Measurements from ENCODE around the gene BRSK2. TPM values are rescaled to one million over a fixed set of nuclear protein-coding genes. Genes with fewer than 3 reads are reported as not detected.

The BRSK2 gene
- total RNA-seq, 1 donor from 2014 or later, result 1.0 TPM

DNA sequence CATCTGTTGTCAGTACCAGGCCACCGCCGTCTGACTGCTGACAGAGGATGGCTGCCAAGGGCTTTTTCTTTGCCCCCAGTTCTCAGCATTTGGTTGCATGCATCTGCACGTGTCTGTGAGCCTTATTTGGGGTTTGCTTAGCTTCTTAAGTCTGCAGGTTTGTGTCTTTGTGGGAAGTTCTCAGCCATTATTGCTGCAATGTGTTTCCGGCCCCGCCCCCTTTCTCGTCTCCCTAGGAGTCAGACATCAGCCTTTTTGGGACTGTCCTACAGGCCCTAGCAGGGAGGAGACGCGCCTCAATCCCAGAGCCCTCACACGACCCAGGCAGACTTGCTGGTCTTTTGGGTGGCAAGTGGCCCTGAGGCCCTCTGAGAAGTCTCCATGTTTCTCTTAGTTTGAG, 88.8 kb downstream of the BRSK2 start:
- H3K36me3 ChIP-seq (ENCODE audit: control insufficient read depth in 3 of 3, insufficient read depth in 3 of 3, low read length in 3 of 3), result peaks cover 40 to 51% (median 44%) of the 10 kb centered on the region in 3 donors
- no peaks in the 10 kb centered on the region for H3K27me3 ChIP-seq (ENCODE audit: control insufficient read depth in 3 of 3, insufficient read depth in 3 of 3, low read length in 3 of 3)
- no peaks in the 10 kb centered on the region for H3K9me3 ChIP-seq (ENCODE audit: control insufficient read depth in 3 of 3, low read length in 3 of 3)
- H3K4me3 ChIP-seq (ENCODE audit: low read length in 3 of 3), result no peak overlapping the region
- peaks cover 27 to 41% (median 41%) of the 10 kb centered on the region in 3 donors for H3K4me1 ChIP-seq (ENCODE audit: control insufficient read depth in 3 of 3, insufficient read depth in 3 of 3, low read length in 3 of 3)
- no peak overlapping the region for H3K27ac ChIP-seq (ENCODE audit: low read depth, low read length)
- H3K9ac ChIP-seq (ENCODE audit: low read depth in 1 of 3, low read length in 3 of 3), result no peak overlapping the region

DNA sequence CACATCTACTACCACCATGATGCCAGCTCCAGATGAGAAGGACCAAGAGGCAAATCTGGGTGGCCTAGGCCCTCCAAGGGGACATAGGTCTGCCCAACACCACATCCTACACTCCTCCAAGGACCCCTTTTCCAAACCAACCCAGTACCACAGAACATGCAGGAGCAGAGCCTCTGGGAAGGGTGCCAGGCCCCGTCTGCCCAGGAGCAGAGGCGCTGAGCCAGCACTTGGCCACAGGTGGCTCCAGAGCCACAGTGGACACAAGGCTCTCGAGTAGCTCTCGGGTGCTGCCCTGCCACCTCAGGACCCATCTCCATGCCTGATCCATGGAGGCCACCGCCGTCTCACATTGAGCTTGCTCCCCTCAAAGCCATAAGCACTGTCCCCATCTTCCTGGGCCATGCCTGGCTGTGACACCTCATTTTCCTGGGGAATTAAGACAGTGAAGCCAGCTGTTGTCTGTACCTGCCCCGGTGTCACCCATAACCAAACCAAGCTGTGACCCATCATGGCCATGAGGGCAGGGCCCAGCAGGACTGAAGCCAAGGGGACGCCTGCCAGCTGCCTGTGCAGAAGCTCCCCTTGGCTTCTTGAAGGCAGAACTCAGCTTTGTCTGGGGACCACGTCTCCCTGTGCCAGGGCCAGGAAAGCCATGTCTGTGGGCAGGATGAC, 89.4 kb downstream of the BRSK2 start:
- Histone ChIP-seq H3K27ac (ENCODE audit: low read depth, low read length) (no peak overlapping the region), H3K4me1 (ENCODE audit: control insufficient read depth in 3 of 3, insufficient read depth in 3 of 3, low read length in 3 of 3) (peaks cover 33 to 47% (median 47%) of the 10 kb centered on the region in 3 donors), H3K27me3 (ENCODE audit: control insufficient read depth in 3 of 3, insufficient read depth in 3 of 3, low read length in 3 of 3) (no peaks in the 10 kb centered on the region), H3K36me3 (ENCODE audit: control insufficient read depth in 3 of 3, insufficient read depth in 3 of 3, low read length in 3 of 3) (peaks cover 36 to 45% (median 44%) of the 10 kb centered on the region in 3 donors), H3K4me3 (ENCODE audit: low read length in 3 of 3) (no peak overlapping the region), H3K9me3 (ENCODE audit: control insufficient read depth in 3 of 3, low read length in 3 of 3) (no peaks in the 10 kb centered on the region), H3K9ac (ENCODE audit: low read depth in 1 of 3, low read length in 3 of 3) (no peak overlapping the region)

DNA sequence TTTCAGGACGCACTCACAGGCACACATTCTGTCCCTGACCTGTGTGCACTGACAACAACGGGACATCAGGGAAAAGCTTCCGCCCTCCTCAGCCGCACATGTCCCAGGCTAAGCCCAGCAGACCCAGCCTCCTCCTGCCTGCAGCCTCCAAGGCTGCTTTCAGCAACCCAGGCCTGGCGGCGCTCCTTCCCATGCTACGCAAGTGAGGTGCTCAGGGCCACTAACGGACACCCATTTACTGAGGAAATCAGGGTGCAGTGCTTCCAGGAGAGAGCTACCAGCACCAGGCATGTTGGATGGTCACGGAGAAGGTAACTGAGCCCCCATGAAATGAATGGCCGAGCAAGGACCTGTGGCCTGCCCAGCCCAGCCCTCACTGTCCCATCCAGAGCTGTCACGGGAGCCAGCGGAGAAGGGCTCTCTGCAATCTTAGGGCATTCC, 90.0 kb downstream of the BRSK2 start:
- H3K4me1 ChIP-seq (ENCODE audit: control insufficient read depth in 3 of 3, insufficient read depth in 3 of 3, low read length in 3 of 3), result peaks cover 39 to 53% (median 52%) of the 10 kb centered on the region in 3 donors
- H3K9ac ChIP-seq (ENCODE audit: low read depth in 1 of 3, low read length in 3 of 3), result no peak overlapping the region
- no peaks in the 10 kb centered on the region for H3K27me3 ChIP-seq (ENCODE audit: control insufficient read depth in 3 of 3, insufficient read depth in 3 of 3, low read length in 3 of 3)
- H3K36me3 ChIP-seq (ENCODE audit: control insufficient read depth in 3 of 3, insufficient read depth in 3 of 3, low read length in 3 of 3), result peaks cover 36 to 45% (median 43%) of the 10 kb centered on the region in 3 donors
- H3K9me3 ChIP-seq (ENCODE audit: control insufficient read depth in 3 of 3, low read length in 3 of 3), result no peaks in the 10 kb centered on the region
- no peak overlapping the region for H3K4me3 ChIP-seq (ENCODE audit: low read length in 3 of 3)
- H3K27ac ChIP-seq (ENCODE audit: low read depth, low read length), result no peak overlapping the region

DNA sequence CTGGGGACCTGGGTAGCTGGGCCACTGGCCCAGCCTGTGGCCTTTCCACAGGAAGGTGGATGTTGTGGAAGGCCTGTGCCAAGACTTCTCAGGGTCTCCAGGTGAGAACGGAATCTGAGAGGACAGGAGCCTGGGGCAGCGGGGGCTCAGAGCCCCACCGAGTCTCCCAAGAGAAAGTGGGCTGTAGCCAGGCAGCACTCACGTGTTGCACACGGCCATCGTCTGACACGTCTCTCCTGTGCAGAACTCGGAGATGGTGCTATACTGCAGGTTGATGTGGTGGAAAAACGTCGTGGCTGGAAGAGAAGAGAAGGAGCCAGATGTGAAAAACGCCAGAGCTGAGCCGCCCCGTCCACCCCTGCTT, 90.4 kb downstream of the BRSK2 start:
- Histone ChIP-seq H3K27ac (ENCODE audit: low read depth, low read length) (no peak overlapping the region), H3K4me1 (ENCODE audit: control insufficient read depth in 3 of 3, insufficient read depth in 3 of 3, low read length in 3 of 3) (peaks cover 43 to 57% (median 57%) of the 10 kb centered on the region in 3 donors), H3K4me3 (ENCODE audit: low read length in 3 of 3) (no peak overlapping the region), H3K9ac (ENCODE audit: low read depth in 1 of 3, low read length in 3 of 3) (no peak overlapping the region), H3K36me3 (ENCODE audit: control insufficient read depth in 3 of 3, insufficient read depth in 3 of 3, low read length in 3 of 3) (peaks cover 36 to 45% (median 40%) of the 10 kb centered on the region in 3 donors), H3K27me3 (ENCODE audit: control insufficient read depth in 3 of 3, insufficient read depth in 3 of 3, low read length in 3 of 3) (no peaks in the 10 kb centered on the region), H3K9me3 (ENCODE audit: control insufficient read depth in 3 of 3, low read length in 3 of 3) (no peaks in the 10 kb centered on the region)

DNA sequence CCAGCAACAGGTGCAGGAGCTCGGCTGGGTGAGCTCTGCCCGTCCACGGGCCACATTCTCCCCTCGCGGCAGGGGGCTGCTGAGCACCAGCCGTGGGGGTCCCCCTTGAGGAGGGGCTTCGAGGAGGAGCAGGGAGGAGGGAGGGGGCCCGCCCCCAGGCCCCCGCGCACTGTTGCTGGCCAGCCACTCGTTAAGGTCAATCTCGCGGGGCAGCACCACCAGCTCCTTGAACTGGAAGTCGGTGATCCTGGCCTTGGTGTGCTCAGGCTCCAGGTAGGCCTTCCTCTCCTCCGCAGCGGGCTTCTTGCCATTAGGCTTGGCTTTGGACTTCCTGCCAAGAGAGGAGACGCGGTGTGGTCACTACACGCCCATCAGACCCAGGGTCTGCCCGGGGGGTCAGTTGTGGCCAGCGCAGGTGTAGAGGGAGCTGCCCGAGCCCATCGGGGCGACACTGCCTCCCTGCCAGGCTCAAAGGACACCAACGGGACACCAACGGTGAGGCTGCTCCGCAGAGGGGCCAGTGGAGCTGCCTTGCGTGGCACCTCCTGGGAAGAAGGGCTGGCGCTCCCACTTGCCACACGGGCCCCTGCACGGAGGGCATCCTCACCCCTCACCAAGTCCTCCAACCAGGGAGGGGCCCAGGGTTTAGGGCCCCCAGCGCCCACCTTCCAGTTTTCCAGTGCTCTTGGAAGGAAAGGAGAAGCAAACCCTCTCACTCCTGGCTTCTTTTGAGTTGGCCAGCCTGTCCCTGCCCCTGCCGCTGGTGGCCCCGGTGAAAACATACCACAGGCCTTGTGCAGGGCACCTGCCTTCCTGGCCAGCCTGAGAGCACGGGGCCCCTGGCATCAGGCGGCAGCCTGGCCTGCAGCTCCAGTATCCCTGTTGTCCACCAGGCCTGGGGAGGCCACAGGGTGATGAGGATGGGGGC, 91.1 kb downstream of the BRSK2 start:
- Histone ChIP-seq H3K4me1 (ENCODE audit: control insufficient read depth in 3 of 3, insufficient read depth in 3 of 3, low read length in 3 of 3) (peaks cover 46 to 64% (median 64%) of the 10 kb centered on the region in 3 donors), H3K9ac (ENCODE audit: low read depth in 1 of 3, low read length in 3 of 3) (peak overlapping the region in 1 of 3 donors; percentile 40), H3K27ac (ENCODE audit: low read depth, low read length) (no peak overlapping the region), H3K36me3 (ENCODE audit: control insufficient read depth in 3 of 3, insufficient read depth in 3 of 3, low read length in 3 of 3) (peaks cover 30 to 38% (median 35%) of the 10 kb centered on the region in 3 donors), H3K4me3 (ENCODE audit: low read length in 3 of 3) (no peak overlapping the region), H3K9me3 (ENCODE audit: control insufficient read depth in 3 of 3, low read length in 3 of 3) (no peaks in the 10 kb centered on the region), H3K27me3 (ENCODE audit: control insufficient read depth in 3 of 3, insufficient read depth in 3 of 3, low read length in 3 of 3) (no peaks in the 10 kb centered on the region)

DNA sequence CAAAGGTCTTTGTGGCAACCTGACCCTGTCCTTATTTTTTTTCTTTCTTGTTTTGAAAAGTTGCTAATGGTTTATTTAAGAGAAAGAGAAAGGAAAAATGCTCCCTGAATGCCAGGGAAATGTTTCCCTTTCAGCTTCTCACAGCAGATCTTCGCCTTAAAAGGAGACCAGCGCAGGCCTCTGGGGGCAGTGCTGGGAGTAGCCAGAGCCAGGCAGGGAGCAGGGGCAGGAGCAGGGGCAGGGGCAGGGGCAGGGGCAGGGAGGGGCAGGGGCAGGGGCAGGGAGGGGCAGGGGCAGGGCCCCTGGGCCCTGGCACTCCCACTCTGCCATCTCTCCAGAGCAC, 91.7 kb downstream of the BRSK2 start:
- no peak overlapping the region for H3K4me3 ChIP-seq (ENCODE audit: low read length in 3 of 3)
- peaks cover 29 to 34% (median 30%) of the 10 kb centered on the region in 3 donors for H3K36me3 ChIP-seq (ENCODE audit: control insufficient read depth in 3 of 3, insufficient read depth in 3 of 3, low read length in 3 of 3)
- peak overlapping the region in 1 of 3 donors; percentile 16 for H3K9ac ChIP-seq (ENCODE audit: low read depth in 1 of 3, low read length in 3 of 3)
- H3K9me3 ChIP-seq (ENCODE audit: control insufficient read depth in 3 of 3, low read length in 3 of 3), result no peaks in the 10 kb centered on the region
- no peaks in the 10 kb centered on the region for H3K27me3 ChIP-seq (ENCODE audit: control insufficient read depth in 3 of 3, insufficient read depth in 3 of 3, low read length in 3 of 3)
- peak overlapping the region; percentile 60 for H3K27ac ChIP-seq (ENCODE audit: low read depth, low read length)
- peaks cover 52 to 70% (median 70%) of the 10 kb centered on the region in 3 donors for H3K4me1 ChIP-seq (ENCODE audit: control insufficient read depth in 3 of 3, insufficient read depth in 3 of 3, low read length in 3 of 3)

DNA sequence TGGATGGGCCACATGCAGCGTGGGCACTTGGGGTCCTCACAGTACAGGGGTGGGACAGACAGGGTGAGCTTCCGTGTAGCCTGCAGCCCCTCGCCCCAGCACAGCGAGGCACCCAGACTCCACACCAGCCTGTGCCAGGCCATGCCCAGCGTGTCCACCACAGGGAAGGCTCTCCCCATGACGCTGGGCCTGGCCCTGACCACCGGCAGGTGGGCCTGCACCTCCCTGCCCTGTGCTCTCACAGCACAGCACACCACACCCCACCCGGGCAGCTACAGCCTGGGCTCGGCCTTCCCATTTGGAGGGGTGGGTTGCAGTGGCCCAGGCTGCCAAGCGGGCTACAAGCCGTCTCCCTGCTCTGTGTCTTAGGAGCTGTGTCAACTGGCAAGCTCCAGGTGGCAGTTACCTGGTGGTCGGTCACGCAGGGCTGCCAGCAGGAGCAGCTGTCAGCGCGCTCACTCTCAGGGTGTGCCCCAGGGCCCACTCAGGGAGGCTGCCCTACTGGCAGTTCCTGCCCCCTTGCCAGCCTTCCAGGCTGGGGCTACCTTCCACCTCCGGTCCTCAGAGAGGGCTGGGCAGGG, 92.2 kb downstream of the BRSK2 start:
- peak overlapping the region in 1 of 3 donors; percentile 35 for H3K4me3 ChIP-seq (ENCODE audit: low read length in 3 of 3)
- peaks cover 55 to 74% (median 72%) of the 10 kb centered on the region in 3 donors for H3K4me1 ChIP-seq (ENCODE audit: control insufficient read depth in 3 of 3, insufficient read depth in 3 of 3, low read length in 3 of 3)

DNA sequence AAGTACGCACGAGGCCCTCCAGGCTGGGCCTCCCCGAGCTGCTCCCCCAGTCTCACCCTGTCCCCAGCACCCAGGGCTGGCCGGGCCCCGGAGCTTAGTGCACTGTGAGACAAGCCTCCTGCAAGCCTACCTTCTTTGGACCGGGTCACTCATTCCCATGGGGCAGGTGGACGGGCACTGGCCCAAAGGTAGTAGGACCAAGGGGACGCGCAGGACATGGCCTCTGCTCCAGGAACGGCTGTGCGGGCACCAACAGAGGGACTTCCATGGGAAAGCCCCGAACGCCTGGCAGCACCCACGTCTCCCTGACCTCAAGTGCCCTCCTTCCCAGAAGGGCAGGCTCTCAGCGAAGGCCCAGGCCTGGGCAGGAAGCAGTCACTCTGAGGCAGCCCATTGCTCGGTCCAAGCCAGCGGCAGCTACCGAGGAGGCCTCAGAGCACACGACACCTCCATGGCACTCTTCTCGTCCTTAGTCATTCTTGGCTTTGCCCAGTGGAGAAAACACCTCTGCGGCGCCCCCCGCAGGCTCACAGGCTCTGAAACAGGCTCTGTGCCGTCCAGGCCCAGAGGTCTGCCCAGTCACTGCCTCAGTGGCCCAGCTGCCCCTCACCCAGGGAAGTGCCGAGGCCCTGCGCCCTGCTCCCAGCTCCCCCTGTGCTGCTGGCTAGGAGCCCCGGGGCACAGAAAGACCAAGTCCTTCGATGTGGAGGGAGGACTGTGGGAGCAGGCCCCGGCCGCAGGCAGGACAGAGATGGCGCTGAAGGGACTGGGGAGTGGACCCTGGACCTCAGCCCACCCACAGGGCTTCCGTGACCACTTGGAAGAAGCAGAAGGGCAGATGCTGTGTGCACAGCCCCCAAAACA, 93.1 kb downstream of the BRSK2 start:
- H3K27me3 ChIP-seq (ENCODE audit: control insufficient read depth in 3 of 3, insufficient read depth in 3 of 3, low read length in 3 of 3), result no peaks in the 10 kb centered on the region
- H3K9ac ChIP-seq (ENCODE audit: low read depth in 1 of 3, low read length in 3 of 3), result peak overlapping the region; percentile 43 to 74 (median 62)
- no peaks in the 10 kb centered on the region for H3K9me3 ChIP-seq (ENCODE audit: control insufficient read depth in 3 of 3, low read length in 3 of 3)
- H3K27ac ChIP-seq (ENCODE audit: low read depth, low read length), result peak overlapping the region; percentile 60
- peaks cover 21 to 22% (median 21%) of the 10 kb centered on the region in 3 donors for H3K36me3 ChIP-seq (ENCODE audit: control insufficient read depth in 3 of 3, insufficient read depth in 3 of 3, low read length in 3 of 3)
- peak overlapping the region in 2 of 3 donors; percentile 20 to 45 for H3K4me3 ChIP-seq (ENCODE audit: low read length in 3 of 3)
- H3K4me1 ChIP-seq (ENCODE audit: control insufficient read depth in 3 of 3, insufficient read depth in 3 of 3, low read length in 3 of 3), result peaks cover 61 to 83% (median 81%) of the 10 kb centered on the region in 3 donors

More for the DNA sequence above, 92.2 kb downstream of the BRSK2 start:
- Histone ChIP-seq H3K36me3 (ENCODE audit: control insufficient read depth in 3 of 3, insufficient read depth in 3 of 3, low read length in 3 of 3) (peaks cover 27 to 30% (median 29%) of the 10 kb centered on the region in 3 donors), H3K9ac (ENCODE audit: low read depth in 1 of 3, low read length in 3 of 3) (peak overlapping the region in 1 of 3 donors; percentile 74), H3K27ac (ENCODE audit: low read depth, low read length) (peak overlapping the region; percentile 60), H3K9me3 (ENCODE audit: control insufficient read depth in 3 of 3, low read length in 3 of 3) (no peaks in the 10 kb centered on the region), H3K27me3 (ENCODE audit: control insufficient read depth in 3 of 3, insufficient read depth in 3 of 3, low read length in 3 of 3) (no peaks in the 10 kb centered on the region)

DNA sequence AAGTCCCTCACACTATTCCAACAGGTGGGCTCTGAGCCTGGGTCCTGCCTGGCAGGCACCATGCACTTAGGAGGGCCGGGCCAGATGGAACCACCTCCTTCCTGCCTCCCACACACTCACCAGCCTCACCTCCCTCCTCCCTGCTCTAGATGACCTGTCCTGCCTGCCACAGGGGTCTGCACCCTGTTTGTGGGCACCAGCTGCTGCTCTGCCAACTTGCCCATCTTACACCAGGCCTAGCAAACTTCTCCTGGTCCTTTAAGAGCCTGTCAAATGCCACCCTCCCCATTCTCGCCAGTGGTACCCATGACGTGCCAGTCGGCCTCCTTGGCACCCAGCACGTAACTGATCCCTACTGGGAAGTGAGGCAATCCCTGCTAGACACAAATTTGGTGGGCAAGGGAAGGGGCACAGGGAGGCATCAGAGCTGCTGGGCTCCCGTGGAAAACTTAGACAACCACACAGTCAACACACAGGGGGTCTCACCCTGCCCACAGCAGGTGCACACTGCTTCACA, 93.8 kb downstream of the BRSK2 start:
- Histone ChIP-seq H3K27ac (ENCODE audit: low read depth, low read length) (peak overlapping the region; percentile 60), H3K4me3 (ENCODE audit: low read length in 3 of 3) (peak overlapping the region in 2 of 3 donors; percentile 20 to 45), H3K4me1 (ENCODE audit: control insufficient read depth in 3 of 3, insufficient read depth in 3 of 3, low read length in 3 of 3) (peaks cover 68 to 90% (median 88%) of the 10 kb centered on the region in 3 donors), H3K36me3 (ENCODE audit: control insufficient read depth in 3 of 3, insufficient read depth in 3 of 3, low read length in 3 of 3) (peaks cover 16 to 18% (median 16%) of the 10 kb centered on the region in 3 donors), H3K27me3 (ENCODE audit: control insufficient read depth in 3 of 3, insufficient read depth in 3 of 3, low read length in 3 of 3) (no peaks in the 10 kb centered on the region), H3K9me3 (ENCODE audit: control insufficient read depth in 3 of 3, low read length in 3 of 3) (no peaks in the 10 kb centered on the region), H3K9ac (ENCODE audit: low read depth in 1 of 3, low read length in 3 of 3) (peak overlapping the region; percentile 43 to 74 (median 62))

All from skeletal muscle tissue (tissue), 4 donors.